GM23338 (cell line): ENCODE measurements around the gene TMEM154. TPM values are rescaled to one million over a fixed set of nuclear protein-coding genes. Genes with fewer than 3 reads are reported as not detected.

Source experiments
- ATAC-seq: fragments of 200-7000 bp; cut with Tn5 transposase; 3 replicates; pipeline ENCODE4 v1.9.1; 2020
- DNase-seq: peaks from one replicate; pipeline ENCODE4 v3.0.0-alpha.2; 2015; ENCODE audit warnings: low spot score
- H2AFZ ChIP-seq: fragments of 200-600 bp; sonication (generic); 2 replicates; pipeline ENCODE4 v1.8.0; 2016; ENCODE audit warnings: antibody characterized with exemption, mild to moderate bottlenecking, moderate library complexity
- H3F3A ChIP-seq: fragments of 200-600 bp; sonication (generic); replicated peaks from 2 replicates; pipeline ENCODE4 v1.8.0; 2017; ENCODE audit warnings: antibody characterized with exemption, mixed run types, low read depth
- H3K27ac ChIP-seq: fragments of 200-600 bp; sonication (generic); 2 replicates; pipeline ENCODE4 v1.6.1; 2016; ENCODE audit warnings: low read depth
- H3K27me3 ChIP-seq: fragments of 200-600 bp; sonication (generic); 2 replicates; pipeline ENCODE4 v1.8.0; 2016; ENCODE audit warnings: mild to moderate bottlenecking, mixed run types, moderate library complexity; ENCODE audit not compliant: insufficient read depth
- H3K36me3 ChIP-seq: fragments of 200-600 bp; sonication (generic); 2 replicates; pipeline ENCODE4 v1.8.0; 2016; ENCODE audit warnings: mild to moderate bottlenecking; ENCODE audit not compliant: insufficient read depth
- H3K4me1 ChIP-seq: fragments of 200-600 bp; sonication (generic); 2 replicates; pipeline ENCODE4 v1.8.0; 2016; ENCODE audit warnings: mild to moderate bottlenecking, moderate library complexity; ENCODE audit not compliant: insufficient read depth
- H3K4me2 ChIP-seq: fragments of 200-600 bp; sonication (generic); 2 replicates; pipeline ENCODE4 v1.7.1; 2017; ENCODE audit warnings: mixed run types
- H3K4me3 ChIP-seq: fragments of 200-600 bp; sonication (generic); 2 replicates; pipeline ENCODE4 v1.6.1; 2016; ENCODE audit warnings: mixed run types
- H3K79me2 ChIP-seq: fragments of 200-600 bp; sonication (generic); replicated peaks from 2 replicates; pipeline ENCODE4 v1.8.0; 2017; ENCODE audit warnings: mild to moderate bottlenecking; ENCODE audit not compliant: insufficient read depth
- H3K9me2 ChIP-seq: fragments of 200-600 bp; sonication (generic); 2 replicates; pipeline ENCODE4 v1.8.0; 2017; ENCODE audit not compliant: insufficient read depth
- H4K20me1 ChIP-seq: fragments of 200-600 bp; sonication (generic); replicated peaks from 2 replicates; pipeline ENCODE4 v1.8.0; 2017; ENCODE audit warnings: mild to moderate bottlenecking; ENCODE audit not compliant: insufficient read depth
- H3K27ac Mint-ChIP-seq: 2 replicates; pipeline ENCODE4 v1.8.0; 2020; ENCODE audit warnings: inconsistent platforms, mild to moderate bottlenecking, moderate library complexity, mixed read lengths
- H3K27me3 Mint-ChIP-seq: 3 replicates; pipeline ENCODE4 v1.8.0; 2022; ENCODE audit warnings: low read depth, mild to moderate bottlenecking, moderate library complexity, mixed read lengths, inconsistent platforms; ENCODE audit not compliant: insufficient read depth, poor library complexity
- H3K36me3 Mint-ChIP-seq: 3 replicates; pipeline ENCODE4 v1.8.0; 2021; ENCODE audit warnings: low read depth, mild to moderate bottlenecking, inconsistent platforms, moderate library complexity, mixed read lengths
- H3K4me1 Mint-ChIP-seq: 3 replicates; pipeline ENCODE4 v1.8.0; 2020; ENCODE audit warnings: mild to moderate bottlenecking, inconsistent platforms, mixed read lengths
- H3K4me3 Mint-ChIP-seq: 3 replicates; pipeline ENCODE4 v1.8.0; 2021; ENCODE audit warnings: moderate library complexity, mild to moderate bottlenecking, inconsistent platforms, mixed read lengths
- H3K9me3 Mint-ChIP-seq: 3 replicates; pipeline ENCODE4 v1.8.0; 2020; ENCODE audit warnings: moderate library complexity, mild to moderate bottlenecking, inconsistent platforms, mixed read lengths
- CREB1 ChIP-seq: fragments of 250-450 bp; sonication (Bioruptor Pico); IDR thresholded peaks from 2 replicates; pipeline ENCODE4 v1.5.0; 2020; ENCODE audit warnings: low read depth, mild to moderate bottlenecking, moderate library complexity
- JUNB ChIP-seq: IDR thresholded peaks from one replicate; pipeline ENCODE4 v1.6.1; 2016; ENCODE audit warnings: antibody characterized with exemption; ENCODE audit not compliant: unreplicated experiment
- POLR2AphosphoS5 ChIP-seq: IDR thresholded peaks from 2 replicates; pipeline ENCODE4 v1.6.1; 2016; ENCODE audit warnings: antibody characterized with exemption, low read depth
- STAT1 ChIP-seq: IDR thresholded peaks from one replicate; pipeline ENCODE4 v1.6.1; 2016; ENCODE audit warnings: antibody characterized with exemption; ENCODE audit not compliant: unreplicated experiment
- polyA plus RNA-seq: library from polyadenylated mRNA; unstranded; fragments of >200 nt; fragmentation: Nextera tagmentation; extraction: Ambion mirVana; gene quantifications from 2 replicates; pipeline ENCODE4 v1.2.1, GENCODE V29; 2016
- total RNA-seq: library from RNA; depleted of rRNA; stranded (reverse); fragments of >200 nt; shearing (Covaris generic); gene quantifications from 2 replicates; pipeline ENCODE4 v1.2.3, GENCODE V29; 2014
- TF ChIP-seq, protein P1 (sequence below): IDR thresholded peaks from 2 replicates; pipeline ENCODE4 v1.6.1; 2016; ENCODE audit warnings: antibody characterized with exemption
- TF ChIP-seq, protein P2 (sequence below), 2 experiments: fragments of 200-600 bp in 1 of 2; sonication (generic) in 1 of 2; conservative IDR thresholded peaks; 2 replicates each; pipeline versions ENCODE4 v1.5.1 to v1.6.1; 2016 to 2017; ENCODE audit warnings: antibody characterized with exemption in 2 of 2, low read depth in 2 of 2, mild to moderate bottlenecking in 2 of 2, moderate library complexity in 1 of 2
- TF ChIP-seq, protein P3 (sequence below): fragments of 250-450 bp; sonication (Bioruptor Pico); IDR thresholded peaks from 2 replicates; pipeline ENCODE4 v1.5.0; 2020; ENCODE audit warnings: mild to moderate bottlenecking, moderate library complexity

TMEM154 gene
- total and polyA plus RNA-seq, 2 experiments from 2014 or later = 1.0 to 1.7 TPM

DNA sequence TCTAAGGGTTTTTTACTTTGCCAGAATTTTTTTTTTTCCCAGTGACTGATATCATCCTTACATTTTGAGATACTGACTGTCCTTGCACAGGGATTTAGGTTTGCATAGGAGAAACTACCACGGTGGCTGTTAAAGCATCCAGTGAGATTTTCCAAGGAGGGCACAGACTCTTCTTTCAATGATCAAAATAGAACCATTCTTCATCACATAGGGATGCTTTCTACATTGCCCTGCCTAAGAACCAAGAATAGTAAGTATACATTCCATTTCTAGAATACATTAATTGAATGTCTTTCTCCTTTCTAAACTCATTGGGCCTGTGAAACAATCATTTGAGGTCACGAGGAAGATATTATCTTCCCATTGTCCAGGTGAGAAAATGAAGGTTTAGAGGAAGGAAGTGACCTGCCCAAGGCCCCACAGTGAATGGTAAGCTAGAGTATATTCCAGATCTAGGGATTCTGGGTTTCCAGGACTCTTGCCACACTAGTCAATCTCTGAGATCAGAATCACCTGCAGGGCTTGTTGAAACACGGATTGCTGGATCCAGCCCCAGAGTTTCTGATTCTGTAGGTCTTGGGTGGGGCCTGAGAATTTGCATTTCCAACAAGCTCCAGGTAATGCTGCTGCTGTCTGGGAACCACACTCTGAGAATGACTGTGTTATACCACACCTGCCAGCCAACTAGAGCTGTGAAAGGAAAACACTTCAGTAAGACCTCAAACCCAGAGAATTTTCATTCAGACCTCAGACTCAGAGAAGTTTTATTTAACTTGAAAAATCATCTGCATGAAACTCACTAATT lies 17.7 kb upstream of the TMEM154 start:
- H3K27ac Mint-ChIP-seq = no peak overlapping the region
- DNase-seq (no peak), ATAC-seq (no peak)
- TF ChIP-seq JUNB = no peak
- no peak for TF ChIP-seq POLR2AphosphoS5
- TF ChIP-seq, protein P1, sequence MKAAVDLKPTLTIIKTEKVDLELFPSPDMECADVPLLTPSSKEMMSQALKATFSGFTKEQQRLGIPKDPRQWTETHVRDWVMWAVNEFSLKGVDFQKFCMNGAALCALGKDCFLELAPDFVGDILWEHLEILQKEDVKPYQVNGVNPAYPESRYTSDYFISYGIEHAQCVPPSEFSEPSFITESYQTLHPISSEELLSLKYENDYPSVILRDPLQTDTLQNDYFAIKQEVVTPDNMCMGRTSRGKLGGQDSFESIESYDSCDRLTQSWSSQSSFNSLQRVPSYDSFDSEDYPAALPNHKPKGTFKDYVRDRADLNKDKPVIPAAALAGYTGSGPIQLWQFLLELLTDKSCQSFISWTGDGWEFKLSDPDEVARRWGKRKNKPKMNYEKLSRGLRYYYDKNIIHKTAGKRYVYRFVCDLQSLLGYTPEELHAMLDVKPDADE = no peak
- Histone ChIP-seq H3K4me3 (no peak overlapping the region), H3K27ac (no peak overlapping the region), H2AFZ (no peak overlapping the region), H3F3A (peaks cover 9% of the 10 kb centered on the region), H3K79me2 (no peaks in the 10 kb centered on the region), H3K36me3 (no peaks in the 10 kb centered on the region; the same call in 1 of the 2 replicates), H3K4me1 (peaks cover 49% of the 10 kb centered on the region), H3K27me3 (no peaks in the 10 kb centered on the region), H4K20me1 (no peaks in the 10 kb centered on the region), H3K9me2 (peaks cover 6% of the 10 kb centered on the region; the same call in 1 of the 2 replicates), H3K4me2 (no peak overlapping the region)
- peaks cover 5% of the 10 kb centered on the region; the same call in 1 of the 3 replicates for H3K9me3 Mint-ChIP-seq
- no peak overlapping the region for H3K4me3 Mint-ChIP-seq
- H3K36me3 Mint-ChIP-seq = peaks cover 7% of the 10 kb centered on the region; the same call in 1 of the 3 replicates
- H3K27me3 Mint-ChIP-seq = peaks cover 1% of the 10 kb centered on the region
- H3K4me1 Mint-ChIP-seq = peaks cover 47% of the 10 kb centered on the region

DNA sequence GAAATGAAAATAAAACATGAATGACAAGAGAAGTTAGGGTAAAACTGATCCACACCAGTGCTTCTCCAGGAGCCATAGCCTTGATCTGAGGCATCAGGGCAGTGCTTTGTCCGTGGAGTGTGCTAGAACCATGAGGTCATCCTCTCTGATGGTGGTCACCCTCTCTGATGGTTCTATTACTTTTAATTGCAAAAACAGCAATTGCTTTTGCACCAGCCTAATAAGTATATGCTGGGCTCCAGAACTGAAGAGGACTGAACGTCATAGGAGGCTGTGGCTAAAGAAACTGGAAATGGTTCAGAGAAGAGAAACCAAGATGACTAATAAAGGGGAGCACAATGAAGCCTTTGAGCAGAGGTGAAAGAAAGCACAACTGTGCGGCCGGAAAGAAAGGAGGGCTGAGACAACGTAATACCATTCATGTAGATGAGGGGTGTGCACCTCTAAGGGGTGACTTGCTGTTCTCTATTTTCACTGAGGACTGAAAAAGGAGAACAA lies 17.0 kb upstream of the TMEM154 start:
- H3K27me3 Mint-ChIP-seq = peaks cover 1% of the 10 kb centered on the region
- H3K27ac ChIP-seq = no peak overlapping the region
- H3F3A ChIP-seq = peaks cover 9% of the 10 kb centered on the region
- no peak overlapping the region for H3K27ac Mint-ChIP-seq
- H3K4me3 Mint-ChIP-seq = no peak overlapping the region
- no peaks in the 10 kb centered on the region for H3K79me2 ChIP-seq
- peaks cover 6% of the 10 kb centered on the region; the same call in 1 of the 2 replicates for H3K9me2 ChIP-seq
- H3K9me3 Mint-ChIP-seq = peaks cover 2% of the 10 kb centered on the region; the same call in 1 of the 3 replicates
- H3K4me1 ChIP-seq = peaks cover 45% of the 10 kb centered on the region
- H3K4me2 ChIP-seq = no peak overlapping the region
- ATAC-seq (no peak), DNase-seq (no peak)
- peaks cover 2% of the 10 kb centered on the region; the same call in 1 of the 3 replicates for H3K36me3 Mint-ChIP-seq
- no peaks in the 10 kb centered on the region for H4K20me1 ChIP-seq
- peaks cover 44% of the 10 kb centered on the region for H3K4me1 Mint-ChIP-seq
- peak overlapping the region; percentile 69 for H2AFZ ChIP-seq
- no peaks in the 10 kb centered on the region for H3K27me3 ChIP-seq
- H3K36me3 ChIP-seq = no peaks in the 10 kb centered on the region; the same call in 1 of the 2 replicates
- H3K4me3 ChIP-seq = no peak overlapping the region
- TF ChIP-seq CREB1 (no peak), STAT1 (no peak), POLR2AphosphoS5 (no peak)
- TF ChIP-seq, protein P1 = no peak
- TF ChIP-seq, protein P2, sequence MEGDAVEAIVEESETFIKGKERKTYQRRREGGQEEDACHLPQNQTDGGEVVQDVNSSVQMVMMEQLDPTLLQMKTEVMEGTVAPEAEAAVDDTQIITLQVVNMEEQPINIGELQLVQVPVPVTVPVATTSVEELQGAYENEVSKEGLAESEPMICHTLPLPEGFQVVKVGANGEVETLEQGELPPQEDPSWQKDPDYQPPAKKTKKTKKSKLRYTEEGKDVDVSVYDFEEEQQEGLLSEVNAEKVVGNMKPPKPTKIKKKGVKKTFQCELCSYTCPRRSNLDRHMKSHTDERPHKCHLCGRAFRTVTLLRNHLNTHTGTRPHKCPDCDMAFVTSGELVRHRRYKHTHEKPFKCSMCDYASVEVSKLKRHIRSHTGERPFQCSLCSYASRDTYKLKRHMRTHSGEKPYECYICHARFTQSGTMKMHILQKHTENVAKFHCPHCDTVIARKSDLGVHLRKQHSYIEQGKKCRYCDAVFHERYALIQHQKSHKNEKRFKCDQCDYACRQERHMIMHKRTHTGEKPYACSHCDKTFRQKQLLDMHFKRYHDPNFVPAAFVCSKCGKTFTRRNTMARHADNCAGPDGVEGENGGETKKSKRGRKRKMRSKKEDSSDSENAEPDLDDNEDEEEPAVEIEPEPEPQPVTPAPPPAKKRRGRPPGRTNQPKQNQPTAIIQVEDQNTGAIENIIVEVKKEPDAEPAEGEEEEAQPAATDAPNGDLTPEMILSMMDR (conservative IDR thresholded peaks at IDR 0.05; ENCODE audit: low read depth in 2 of 2) = no peak
- TF ChIP-seq, protein P3, sequence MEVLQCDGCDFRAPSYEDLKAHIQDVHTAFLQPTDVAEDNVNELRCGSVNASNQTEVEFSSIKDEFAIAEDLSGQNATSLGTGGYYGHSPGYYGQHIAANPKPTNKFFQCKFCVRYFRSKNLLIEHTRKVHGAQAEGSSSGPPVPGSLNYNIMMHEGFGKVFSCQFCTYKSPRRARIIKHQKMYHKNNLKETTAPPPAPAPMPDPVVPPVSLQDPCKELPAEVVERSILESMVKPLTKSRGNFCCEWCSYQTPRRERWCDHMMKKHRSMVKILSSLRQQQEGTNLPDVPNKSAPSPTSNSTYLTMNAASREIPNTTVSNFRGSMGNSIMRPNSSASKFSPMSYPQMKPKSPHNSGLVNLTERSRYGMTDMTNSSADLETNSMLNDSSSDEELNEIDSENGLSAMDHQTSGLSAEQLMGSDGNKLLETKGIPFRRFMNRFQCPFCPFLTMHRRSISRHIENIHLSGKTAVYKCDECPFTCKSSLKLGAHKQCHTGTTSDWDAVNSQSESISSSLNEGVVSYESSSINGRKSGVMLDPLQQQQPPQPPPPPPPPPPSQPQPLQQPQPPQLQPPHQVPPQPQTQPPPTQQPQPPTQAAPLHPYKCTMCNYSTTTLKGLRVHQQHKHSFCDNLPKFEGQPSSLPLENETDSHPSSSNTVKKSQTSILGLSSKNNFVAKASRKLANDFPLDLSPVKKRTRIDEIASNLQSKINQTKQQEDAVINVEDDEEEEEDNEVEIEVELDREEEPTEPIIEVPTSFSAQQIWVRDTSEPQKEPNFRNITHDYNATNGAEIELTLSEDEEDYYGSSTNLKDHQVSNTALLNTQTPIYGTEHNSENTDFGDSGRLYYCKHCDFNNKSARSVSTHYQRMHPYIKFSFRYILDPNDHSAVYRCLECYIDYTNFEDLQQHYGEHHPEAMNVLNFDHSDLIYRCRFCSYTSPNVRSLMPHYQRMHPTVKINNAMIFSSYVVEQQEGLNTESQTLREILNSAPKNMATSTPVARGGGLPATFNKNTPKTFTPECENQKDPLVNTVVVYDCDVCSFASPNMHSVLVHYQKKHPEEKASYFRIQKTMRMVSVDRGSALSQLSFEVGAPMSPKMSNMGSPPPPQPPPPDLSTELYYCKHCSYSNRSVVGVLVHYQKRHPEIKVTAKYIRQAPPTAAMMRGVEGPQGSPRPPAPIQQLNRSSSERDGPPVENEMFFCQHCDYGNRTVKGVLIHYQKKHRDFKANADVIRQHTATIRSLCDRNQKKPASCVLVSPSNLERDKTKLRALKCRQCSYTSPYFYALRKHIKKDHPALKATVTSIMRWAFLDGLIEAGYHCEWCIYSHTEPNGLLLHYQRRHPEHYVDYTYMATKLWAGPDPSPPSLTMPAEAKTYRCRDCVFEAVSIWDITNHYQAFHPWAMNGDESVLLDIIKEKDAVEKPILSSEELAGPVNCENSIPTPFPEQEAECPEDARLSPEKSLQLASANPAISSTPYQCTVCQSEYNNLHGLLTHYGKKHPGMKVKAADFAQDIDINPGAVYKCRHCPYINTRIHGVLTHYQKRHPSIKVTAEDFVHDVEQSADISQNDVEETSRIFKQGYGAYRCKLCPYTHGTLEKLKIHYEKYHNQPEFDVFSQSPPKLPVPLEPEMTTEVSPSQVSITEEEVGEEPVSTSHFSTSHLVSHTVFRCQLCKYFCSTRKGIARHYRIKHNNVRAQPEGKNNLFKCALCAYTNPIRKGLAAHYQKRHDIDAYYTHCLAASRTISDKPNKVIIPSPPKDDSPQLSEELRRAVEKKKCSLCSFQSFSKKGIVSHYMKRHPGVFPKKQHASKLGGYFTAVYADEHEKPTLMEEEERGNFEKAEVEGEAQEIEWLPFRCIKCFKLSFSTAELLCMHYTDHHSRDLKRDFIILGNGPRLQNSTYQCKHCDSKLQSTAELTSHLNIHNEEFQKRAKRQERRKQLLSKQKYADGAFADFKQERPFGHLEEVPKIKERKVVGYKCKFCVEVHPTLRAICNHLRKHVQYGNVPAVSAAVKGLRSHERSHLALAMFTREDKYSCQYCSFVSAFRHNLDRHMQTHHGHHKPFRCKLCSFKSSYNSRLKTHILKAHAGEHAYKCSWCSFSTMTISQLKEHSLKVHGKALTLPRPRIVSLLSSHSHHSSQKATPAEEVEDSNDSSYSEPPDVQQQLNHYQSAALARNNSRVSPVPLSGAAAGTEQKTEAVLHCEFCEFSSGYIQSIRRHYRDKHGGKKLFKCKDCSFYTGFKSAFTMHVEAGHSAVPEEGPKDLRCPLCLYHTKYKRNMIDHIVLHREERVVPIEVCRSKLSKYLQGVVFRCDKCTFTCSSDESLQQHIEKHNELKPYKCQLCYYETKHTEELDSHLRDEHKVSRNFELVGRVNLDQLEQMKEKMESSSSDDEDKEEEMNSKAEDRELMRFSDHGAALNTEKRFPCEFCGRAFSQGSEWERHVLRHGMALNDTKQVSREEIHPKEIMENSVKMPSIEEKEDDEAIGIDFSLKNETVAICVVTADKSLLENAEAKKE = no peak
